ENCODE data around the gene IGF2R.
"Not testable (repeated sequence)": the region's sequence is repeated elsewhere in the genome, so short reads cannot be mapped to it uniquely, and the experiment has no call there.

IGF2R gene

DNA sequence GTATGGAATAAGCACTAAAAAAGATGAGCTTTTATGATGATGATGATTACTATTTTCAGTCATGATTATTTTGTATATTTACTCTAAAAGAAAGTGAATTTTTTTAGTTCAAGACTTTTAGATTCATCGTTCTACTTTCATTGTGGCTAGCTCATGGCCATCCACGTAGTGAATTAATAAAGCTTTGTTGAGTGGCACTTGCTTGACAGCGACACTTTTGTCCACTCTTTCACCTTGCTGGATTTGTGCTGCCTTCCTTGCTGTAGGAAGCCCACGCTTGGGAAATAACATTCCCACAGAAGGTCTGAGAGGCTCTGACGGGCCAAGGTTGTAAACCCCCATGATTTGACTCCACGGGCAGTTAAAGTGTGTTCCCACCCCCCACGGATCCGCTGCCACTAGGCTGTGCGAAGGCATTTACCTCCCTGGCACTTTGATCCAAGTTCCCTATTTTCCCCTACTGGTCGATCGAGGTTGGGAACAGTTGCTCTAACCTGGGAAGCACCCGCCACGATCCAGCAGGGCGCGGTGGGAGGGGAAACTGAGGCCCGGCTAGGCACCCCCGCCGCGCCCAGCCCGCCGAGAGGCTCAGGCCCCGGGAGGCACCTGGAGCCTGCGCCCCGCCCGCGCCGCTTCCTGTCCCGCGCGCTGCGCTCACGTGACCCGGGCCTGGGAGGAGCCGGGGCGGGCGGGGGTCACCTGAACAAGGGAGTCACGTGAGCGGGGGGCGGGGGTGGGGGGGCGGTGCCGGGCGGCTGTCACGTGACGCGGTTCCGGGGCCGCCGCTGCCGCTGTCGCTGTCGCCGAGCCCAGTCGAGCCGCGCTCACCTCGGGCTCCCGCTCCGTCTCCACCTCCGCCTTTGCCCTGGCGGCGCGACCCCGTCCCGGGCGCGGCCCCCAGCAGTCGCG lies at the start of gene IGF2R:
IGF2R (plus strand) TSS at position 788 of the 909 bp plus-strand sequence. CDS start 165 bp downstream, outside the sequence.
- no peak for DNase-seq

- no peak for DNase-seq
Measured at GRCh38 chr6:159919800-159920199, 49.1 kb upstream of the IGF2R start.

GRCh38 chr6:159924150-159924549 lies 44.7 kb upstream of the IGF2R start:
- not testable (repeated sequence) for DNase-seq

DNA sequence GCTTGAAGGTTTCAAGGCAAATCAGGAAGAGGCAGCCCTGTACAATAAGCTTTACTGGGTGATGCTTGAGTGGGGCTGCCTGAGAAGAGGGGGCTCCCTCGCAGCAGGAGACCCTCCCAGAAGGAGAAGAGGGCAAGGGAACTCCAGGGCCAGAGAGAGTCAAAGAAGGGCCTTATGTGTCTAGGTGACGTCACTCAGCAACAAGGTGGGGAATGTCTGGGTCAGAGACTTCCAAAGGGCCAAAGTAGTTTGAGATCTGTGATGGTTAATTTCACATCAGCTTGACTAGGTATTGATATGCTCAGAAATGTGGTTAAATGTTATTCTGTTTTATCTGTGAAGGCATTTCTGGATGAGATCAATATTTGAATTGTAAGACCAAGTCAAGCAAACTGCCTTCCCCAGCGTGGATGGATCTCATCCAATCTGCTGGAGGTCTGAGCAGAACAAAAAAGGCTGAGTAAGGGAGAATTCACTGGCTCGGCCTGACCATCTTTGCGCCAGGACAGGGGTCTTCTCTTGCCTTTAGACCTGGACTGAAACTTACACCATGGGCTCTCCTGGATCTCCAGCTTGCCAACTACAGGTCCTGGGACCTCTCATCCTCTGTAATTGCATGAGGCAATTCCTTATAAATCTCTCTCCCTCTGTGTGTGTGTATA lies 42.2 kb upstream of the IGF2R start:
- DNase-seq = no peak

GRCh38 chr6:159929819-159930218 lies 39.1 kb upstream of the IGF2R start:
- no peak for DNase-seq

GRCh38 chr6:159931112-159931511 lies 37.8 kb upstream of the IGF2R start:
- no peak for DNase-seq

DNA sequence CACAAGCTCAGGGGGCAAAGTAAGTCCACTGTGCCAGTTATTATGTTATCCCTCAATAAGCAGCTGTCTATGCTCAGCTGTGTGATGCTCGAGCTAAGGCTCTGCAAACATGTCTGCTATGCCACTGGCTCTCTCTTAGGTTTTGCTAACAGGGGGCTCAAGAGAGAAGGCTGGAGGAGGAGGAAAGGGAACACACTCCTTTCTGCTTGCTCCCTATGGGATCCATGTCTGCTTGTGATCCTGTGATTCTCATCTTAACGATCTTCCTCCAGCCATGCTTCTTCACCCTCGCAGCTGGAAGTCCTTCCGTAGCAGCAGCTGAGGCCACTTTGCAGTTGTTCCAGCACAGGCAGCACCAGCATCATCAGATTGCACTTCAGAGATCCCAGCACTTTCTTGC lies 37.0 kb upstream of the IGF2R start:
- no peak for DNase-seq

GRCh38 chr6:159933077-159933476 lies 35.8 kb upstream of the IGF2R start:
- DNase-seq = no peak

DNA sequence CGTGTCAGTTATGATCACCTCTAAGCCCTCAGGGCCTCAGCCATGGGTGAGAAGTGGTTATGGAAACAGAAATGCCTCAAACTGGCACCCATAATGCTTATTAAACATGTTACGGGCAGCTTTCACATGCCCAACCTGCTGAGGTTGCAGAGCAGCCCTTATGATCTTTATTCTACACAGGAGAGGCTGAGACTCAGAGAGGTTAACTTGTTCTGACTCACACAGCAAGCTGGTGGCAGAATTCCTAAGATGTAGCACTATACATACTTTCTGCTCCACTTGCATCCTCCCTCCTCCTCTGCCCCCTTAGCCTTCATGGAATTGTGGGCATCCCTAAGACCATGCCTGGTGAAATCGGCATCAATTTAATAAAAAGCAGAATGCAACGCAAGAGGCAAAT lies 34.7 kb upstream of the IGF2R start:
- no peak for DNase-seq

- no peak for DNase-seq
Measured at GRCh38 chr6:159935065-159935464, 33.8 kb upstream of the IGF2R start.

DNA sequence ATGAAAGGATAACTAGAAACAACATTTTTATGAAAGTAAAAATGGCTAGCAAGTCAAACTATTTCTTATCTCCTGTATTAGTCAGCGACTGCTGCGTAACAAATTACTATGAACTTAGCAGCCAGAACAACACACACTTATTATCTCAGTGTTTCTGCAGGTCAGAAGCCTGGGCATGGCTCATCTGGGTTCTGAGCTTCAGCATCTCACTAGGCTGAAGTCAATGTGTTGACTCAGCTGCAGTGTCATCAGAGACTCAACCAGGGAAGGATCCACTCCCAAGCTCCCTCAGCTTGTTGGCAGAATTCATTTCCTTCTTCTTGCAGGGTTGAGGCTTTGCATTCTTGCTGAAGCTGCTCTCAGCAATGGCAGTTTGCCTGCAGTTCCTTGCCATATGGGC lies 33.2 kb upstream of the IGF2R start:
- no peak for DNase-seq

- no peak for DNase-seq
Measured at GRCh38 chr6:159939591-159940016, 29.3 kb upstream of the IGF2R start.

DNA sequence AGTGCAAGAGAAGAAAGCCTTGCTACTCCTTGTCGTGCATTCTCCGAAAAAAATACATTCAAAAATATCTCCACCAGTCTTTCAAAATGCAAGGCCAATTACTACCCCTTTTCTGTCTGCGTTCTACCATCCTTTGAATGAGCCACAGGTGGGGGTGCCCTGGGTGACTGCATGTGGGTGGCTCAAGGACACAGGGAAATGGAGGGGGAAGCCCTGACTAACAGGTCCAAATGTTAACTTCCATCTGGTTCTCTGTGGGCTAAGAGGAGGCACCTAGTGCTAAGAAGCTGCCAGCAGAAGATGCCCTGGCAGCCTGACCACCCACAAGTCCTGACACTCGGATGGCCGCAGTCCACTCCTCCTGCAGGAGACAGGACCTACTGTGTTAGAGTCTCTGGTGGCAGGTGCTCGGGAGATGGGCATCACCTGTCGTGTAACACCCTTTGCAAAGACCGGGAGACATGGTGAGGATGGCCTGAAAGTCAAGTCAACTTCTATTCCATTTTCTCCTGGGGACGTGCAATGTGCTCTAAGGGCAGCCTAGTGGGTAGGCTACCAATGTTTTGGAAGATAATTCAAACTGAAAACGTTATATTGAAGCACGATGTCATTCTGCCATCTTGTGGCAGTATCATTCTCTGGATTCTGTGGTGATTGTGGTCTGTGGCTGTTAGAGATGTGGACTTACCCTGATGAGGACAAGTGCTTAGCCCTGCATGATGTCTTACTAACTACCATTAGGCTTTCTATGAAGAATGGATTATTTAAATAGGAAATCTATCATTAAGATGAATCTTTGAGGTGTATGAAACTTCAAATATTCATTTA lies 27.4 kb upstream of the IGF2R start:
- no peak for DNase-seq

DNA sequence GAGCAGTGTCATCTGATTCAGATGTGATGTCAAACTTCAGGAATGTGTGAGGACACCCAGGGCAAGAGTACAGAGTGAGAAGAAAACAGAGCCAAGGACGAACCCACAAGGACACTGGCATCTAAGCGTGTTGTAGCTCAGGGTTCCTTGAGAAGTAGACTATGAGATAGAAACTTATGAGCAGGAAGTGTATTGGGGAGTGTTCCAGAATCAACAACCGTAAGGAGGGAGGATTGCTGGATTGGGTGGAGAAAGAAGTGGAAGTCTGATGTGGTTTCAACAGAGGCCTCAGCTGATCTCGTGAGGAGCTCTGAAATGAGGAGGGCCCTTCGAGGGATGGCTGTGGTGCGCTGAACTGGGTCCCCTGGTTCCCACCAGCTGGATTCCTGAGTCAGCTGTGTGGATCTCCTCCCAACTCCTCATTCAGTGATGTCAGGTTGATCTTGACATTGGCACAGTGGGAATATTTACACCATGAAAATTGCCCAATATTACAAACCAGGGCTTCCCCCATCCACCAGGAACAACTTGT lies 25.7 kb upstream of the IGF2R start:
- no peak for DNase-seq

GRCh38 chr6:159943968-159944598 lies 24.8 kb upstream of the IGF2R start:
- no peak for DNase-seq

- no peak for DNase-seq
Measured at GRCh38 chr6:159945801-159946392, 23.0 kb upstream of the IGF2R start.

GRCh38 chr6:159946912-159947311 lies 22.0 kb upstream of the IGF2R start:
- DNase-seq = no peak

DNA sequence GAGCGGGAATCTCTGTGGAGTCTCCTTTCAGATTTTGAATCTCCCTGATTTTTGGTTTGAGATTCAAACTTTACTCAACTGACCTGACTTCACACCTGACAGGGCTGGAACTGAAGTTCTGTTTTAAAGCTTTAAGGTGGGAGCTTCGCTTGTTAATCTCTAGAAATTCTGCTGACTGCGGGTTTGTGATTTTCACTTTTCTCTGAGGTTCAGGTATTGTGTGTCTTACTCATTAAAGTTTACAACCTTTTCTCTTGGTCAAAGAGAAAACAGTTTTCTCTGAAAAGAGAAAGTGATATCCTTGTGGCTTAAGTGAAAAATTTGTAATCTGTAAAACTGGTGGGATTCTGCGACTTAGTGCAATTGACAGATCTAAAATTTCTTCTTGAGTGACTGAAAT lies 20.7 kb upstream of the IGF2R start:
- no peak for DNase-seq

- no peak for DNase-seq
Measured at GRCh38 chr6:159951772-159952171, 17.1 kb upstream of the IGF2R start.

GRCh38 chr6:159952289-159953005 lies 16.4 kb upstream of the IGF2R start:
- no peak for DNase-seq

GRCh38 chr6:159953091-159953601 lies 15.7 kb upstream of the IGF2R start:
- peak; percentile 67 for DNase-seq
